Measurements from ENCODE around the gene RABGAP1. TPM values are rescaled to one million over a fixed set of nuclear protein-coding genes. Genes with fewer than 3 reads are reported as not detected.

Gene RABGAP1
- total RNA-seq, 1 donor from 2014 or later = 62.0 TPM

DNA sequence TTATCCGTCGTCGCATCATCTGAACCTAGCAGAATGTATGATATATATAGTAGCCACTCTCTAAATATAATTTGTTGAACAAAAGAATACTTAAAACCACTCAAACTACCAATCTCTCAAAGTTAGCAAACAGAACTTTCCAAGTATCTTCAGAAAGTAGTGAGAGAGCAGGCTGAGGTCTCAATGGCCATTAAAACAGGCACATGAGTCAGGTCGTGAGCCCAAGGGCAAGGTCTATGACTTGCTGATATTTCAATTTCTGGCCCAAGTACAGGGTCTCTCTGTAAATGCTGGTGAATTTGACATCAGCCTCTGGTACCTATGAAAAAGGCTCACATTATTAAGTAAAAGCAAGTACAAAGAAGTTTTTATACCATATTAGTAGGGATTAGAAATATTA, 187.8 kb downstream of the RABGAP1 start:
- Histone ChIP-seq H3K27me3 (ENCODE audit: low read depth) (no peaks in the 10 kb centered on the region), H3K27ac (no peak overlapping the region), H3K9me3 (no peaks in the 10 kb centered on the region), H3K4me3 (no peak overlapping the region), H3K36me3 (peaks cover 10% of the 10 kb centered on the region), H3K4me1 (no peaks in the 10 kb centered on the region)
- ATAC-seq (peak; percentile 60 to 70), DNase-seq (no peak)
- intact Hi-C loops (cut with DNase I) = no loop called here
- TF ChIP-seq CTCF (IDR thresholded peaks at IDR 0.05) = no peak

- Histone ChIP-seq H3K27me3 (ENCODE audit: low read depth) (no peaks in the 10 kb centered on the region), H3K36me3 (peaks cover 14% of the 10 kb centered on the region), H3K4me3 (no peak overlapping the region), H3K9me3 (no peaks in the 10 kb centered on the region), H3K4me1 (no peaks in the 10 kb centered on the region), H3K27ac (no peak overlapping the region)
- intact Hi-C loops (cut with DNase I) = no loop called here
- TF ChIP-seq CTCF (IDR thresholded peaks at IDR 0.05) = no peak
- ATAC-seq (no peak), DNase-seq (no peak)
These were observed 188.6 kb downstream of the RABGAP1 start for GRCh38 chr9:123129423-123129822.

DNA sequence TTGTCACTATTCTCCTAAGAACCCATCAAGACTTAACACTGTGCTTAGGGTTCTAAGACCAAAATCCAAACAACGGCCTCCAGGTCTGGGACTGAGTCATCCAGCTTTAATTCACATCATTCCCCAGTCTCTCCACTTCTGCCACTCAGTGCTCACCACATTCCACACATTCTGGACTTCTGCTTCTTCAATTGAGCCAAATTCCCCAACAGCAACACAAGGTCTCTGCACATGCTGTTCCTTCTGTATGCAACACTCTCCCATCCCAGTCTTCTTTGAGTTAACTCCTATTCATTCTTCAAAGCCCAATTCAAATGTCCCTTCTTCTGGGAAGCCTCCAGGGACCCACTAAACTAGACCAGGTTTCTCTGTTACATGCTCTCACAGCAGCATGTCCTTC, 190.4 kb downstream of the RABGAP1 start:
- peaks cover 16% of the 10 kb centered on the region for H3K36me3 ChIP-seq
- H3K9me3 ChIP-seq = no peaks in the 10 kb centered on the region
- no peak for TF ChIP-seq CTCF (IDR thresholded peaks at IDR 0.05)
- DNase-seq (no peak), ATAC-seq (peak; percentile 40 to 60)
- intact Hi-C loops (cut with DNase I) = no loop called here
- H3K4me3 ChIP-seq = no peak overlapping the region
- no peak overlapping the region for H3K27ac ChIP-seq
- no peaks in the 10 kb centered on the region for H3K27me3 ChIP-seq (ENCODE audit: low read depth)
- H3K4me1 ChIP-seq = no peaks in the 10 kb centered on the region

DNA sequence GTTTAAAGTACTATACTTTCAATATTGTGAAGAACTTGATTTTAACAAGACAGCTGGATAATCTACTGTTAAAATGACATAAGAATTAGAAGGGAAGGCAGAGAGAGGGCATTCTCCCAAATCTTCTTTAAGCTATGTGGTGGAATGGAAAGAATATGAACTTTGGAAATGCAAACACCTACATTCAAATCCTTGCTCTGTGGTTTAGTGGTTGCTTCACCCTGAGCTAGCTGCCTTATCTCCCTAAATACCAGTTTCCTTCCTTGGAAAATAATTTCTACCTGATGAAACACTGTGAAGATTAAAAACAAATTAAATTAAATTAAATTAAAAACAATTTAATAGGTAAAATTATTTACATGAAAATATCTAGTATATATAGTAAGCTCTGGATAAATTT, 191.2 kb downstream of the RABGAP1 start:
- H3K27ac ChIP-seq = no peak overlapping the region
- H3K4me1 ChIP-seq = no peaks in the 10 kb centered on the region
- H3K9me3 ChIP-seq = no peaks in the 10 kb centered on the region
- ATAC-seq (no peak), DNase-seq (no peak)
- intact Hi-C loops (cut with DNase I) = no loop called here
- no peak overlapping the region for H3K4me3 ChIP-seq
- peaks cover 17% of the 10 kb centered on the region for H3K36me3 ChIP-seq
- H3K27me3 ChIP-seq (ENCODE audit: low read depth) = no peaks in the 10 kb centered on the region
- TF ChIP-seq CTCF (IDR thresholded peaks at IDR 0.05) = no peak

DNA sequence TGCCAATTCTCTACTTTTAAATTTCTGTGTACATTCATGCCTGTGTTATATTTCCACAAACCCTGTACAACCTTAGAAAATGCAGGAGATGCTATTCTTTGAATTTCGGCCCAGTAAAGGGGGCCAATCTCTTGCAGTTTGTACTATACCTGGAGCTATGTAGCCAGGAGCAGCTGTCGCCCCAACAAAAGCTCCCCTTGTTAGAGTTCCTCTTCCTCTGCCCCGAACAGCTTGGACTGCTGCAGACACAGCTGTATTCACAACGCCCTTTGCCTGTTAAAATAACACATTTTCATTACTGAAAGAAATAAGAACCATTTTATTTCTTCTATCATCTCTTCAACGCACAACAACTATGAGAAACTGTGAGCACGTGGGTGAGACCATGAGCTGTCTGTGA, 191.9 kb downstream of the RABGAP1 start:
- Histone ChIP-seq H3K9me3 (no peaks in the 10 kb centered on the region), H3K4me3 (no peak overlapping the region), H3K27me3 (ENCODE audit: low read depth) (no peaks in the 10 kb centered on the region), H3K4me1 (no peaks in the 10 kb centered on the region), H3K27ac (no peak overlapping the region), H3K36me3 (peaks cover 17% of the 10 kb centered on the region)
- ATAC-seq (no peak), DNase-seq (no peak)
- intact Hi-C loops (cut with DNase I) = no loop called here
- TF ChIP-seq CTCF (IDR thresholded peaks at IDR 0.05) = no peak

DNA sequence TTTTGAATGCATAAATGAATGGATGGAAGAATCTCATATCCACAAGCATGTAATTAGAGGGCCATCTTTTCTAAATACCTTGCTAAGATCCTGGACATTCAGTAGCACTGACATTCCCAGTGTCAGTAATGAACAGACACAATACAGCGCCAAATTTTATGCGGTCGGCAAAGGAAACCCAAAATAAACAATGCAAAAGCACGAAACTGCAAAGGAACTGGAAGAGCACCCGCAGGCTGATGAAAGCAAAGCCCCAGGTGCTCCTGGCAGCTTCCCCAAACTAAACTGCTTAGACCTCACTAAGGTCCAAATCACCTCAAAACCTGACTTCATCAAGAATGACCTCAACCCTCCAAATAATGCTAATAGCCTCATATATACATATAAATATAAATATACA, 194.6 kb downstream of the RABGAP1 start:
- no peak for ATAC-seq
- no peaks in the 10 kb centered on the region for H3K4me1 ChIP-seq
- intact Hi-C loops (cut with DNase I) = no loop called here
- H3K9me3 ChIP-seq = no peaks in the 10 kb centered on the region
- H3K27me3 ChIP-seq (ENCODE audit: low read depth) = no peaks in the 10 kb centered on the region
- no peak for DNase-seq
- no peak overlapping the region for H3K4me3 ChIP-seq
- H3K27ac ChIP-seq = no peak overlapping the region
- H3K36me3 ChIP-seq = peaks cover 17% of the 10 kb centered on the region
- TF ChIP-seq CTCF (IDR thresholded peaks at IDR 0.05) = no peak
